Fibroblast of pulmonary artery (primary cell): ENCODE results near the gene COL8A2.

Experiments used
- DNase-seq: peaks from one replicate; pipeline ENCODE4 v3.0.0-alpha.2; 2010; ENCODE audit warnings: low read depth
- H3K4me3 ChIP-seq: replicated peaks from 2 replicates; pipeline ENCODE4 v1.5.1; 2011; ENCODE audit warnings: low read depth, mild to moderate bottlenecking, control low read depth, low read length, moderate library complexity
- TF ChIP-seq, protein P1 (sequence below): IDR thresholded peaks from 2 replicates; pipeline ENCODE4 v1.5.1; 2011; ENCODE audit warnings: mild to moderate bottlenecking, control low read depth, low read length, inconsistent platforms; ENCODE audit errors: missing control alignments

COL8A2 gene

GRCh38 chr1:36091141-36091540 is 33.9 kb downstream of the COL8A2 start:
- TF ChIP-seq, protein P1, sequence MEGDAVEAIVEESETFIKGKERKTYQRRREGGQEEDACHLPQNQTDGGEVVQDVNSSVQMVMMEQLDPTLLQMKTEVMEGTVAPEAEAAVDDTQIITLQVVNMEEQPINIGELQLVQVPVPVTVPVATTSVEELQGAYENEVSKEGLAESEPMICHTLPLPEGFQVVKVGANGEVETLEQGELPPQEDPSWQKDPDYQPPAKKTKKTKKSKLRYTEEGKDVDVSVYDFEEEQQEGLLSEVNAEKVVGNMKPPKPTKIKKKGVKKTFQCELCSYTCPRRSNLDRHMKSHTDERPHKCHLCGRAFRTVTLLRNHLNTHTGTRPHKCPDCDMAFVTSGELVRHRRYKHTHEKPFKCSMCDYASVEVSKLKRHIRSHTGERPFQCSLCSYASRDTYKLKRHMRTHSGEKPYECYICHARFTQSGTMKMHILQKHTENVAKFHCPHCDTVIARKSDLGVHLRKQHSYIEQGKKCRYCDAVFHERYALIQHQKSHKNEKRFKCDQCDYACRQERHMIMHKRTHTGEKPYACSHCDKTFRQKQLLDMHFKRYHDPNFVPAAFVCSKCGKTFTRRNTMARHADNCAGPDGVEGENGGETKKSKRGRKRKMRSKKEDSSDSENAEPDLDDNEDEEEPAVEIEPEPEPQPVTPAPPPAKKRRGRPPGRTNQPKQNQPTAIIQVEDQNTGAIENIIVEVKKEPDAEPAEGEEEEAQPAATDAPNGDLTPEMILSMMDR = no peak
- DNase-seq = no peak
- H3K4me3 ChIP-seq = no peak overlapping the region

DNA sequence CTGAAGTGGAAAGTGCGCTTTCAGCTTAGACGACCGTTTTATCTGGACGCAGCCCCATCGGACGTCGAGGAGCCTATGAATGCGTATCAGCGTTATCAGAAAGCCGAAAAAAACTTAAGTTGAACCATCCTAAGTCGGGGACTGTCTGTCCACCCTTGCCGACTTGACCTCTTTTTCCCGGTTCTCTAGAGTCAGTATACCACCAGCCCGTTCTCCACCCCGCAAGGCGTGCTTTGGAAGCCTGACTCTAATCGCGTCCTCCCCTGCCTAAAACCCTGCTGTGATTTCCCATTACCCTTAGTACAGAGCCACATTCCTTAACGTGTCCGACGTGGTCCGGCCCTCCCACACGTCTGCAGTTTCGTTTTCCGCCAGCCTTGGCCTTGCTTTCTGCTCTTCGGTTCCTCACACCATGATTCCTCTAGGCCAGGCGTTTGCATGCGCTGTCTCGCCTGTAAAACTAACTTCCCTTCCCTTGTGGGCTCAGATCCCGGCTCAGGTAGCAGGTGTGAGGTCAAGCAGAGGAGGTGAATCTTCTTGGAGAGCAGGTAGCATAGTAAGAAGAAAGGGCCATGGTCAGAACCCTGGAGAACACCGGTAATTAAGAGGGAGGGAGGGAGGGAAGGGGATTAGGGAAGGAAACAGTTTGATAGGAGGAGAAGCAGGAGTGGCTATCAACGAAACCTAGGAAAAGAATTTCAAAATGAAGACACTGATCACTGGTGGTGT is 35.5 kb downstream of the COL8A2 start:
- TF ChIP-seq, protein P1 = no peak
- peak; percentile 60 for DNase-seq
- peak overlapping the region; percentile 87 for H3K4me3 ChIP-seq

- DNase-seq = peak; percentile 92
- TF ChIP-seq, protein P1 = peak; percentile 62
Observed at GRCh38 chr1:36088577-36089392, 36.2 kb downstream of the COL8A2 start, which contains the start of gene ADPRS. ADPRS (plus strand) TSS chr1:36088892; CDS start chr1:36088905, 13 bp downstream.

DNA sequence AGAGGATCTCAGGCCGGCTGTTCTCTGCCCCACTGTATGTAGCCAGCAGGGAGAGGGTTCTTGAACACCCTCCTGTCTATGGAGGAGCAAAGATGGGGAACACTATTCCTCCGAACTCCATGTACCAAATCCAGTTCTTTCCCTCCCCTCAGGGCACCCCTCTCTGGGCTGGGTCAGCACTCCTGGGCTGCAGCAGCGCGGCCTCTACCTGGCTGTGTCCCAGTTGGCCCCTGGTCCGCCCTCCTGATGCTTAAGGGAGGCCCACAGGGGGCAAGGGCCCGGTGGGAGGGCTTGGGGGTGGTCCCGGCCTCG is 36.8 kb downstream of the COL8A2 start:
- peak overlapping the region; percentile 87 for H3K4me3 ChIP-seq
- TF ChIP-seq, protein P1 = no peak
- no peak for DNase-seq

More at GRCh38 chr1:36088577-36089392, 36.2 kb downstream of the COL8A2 start, which contains the start of gene ADPRS:
- peak within 1 kb of the TSS; percentile 87 for H3K4me3 ChIP-seq

DNA sequence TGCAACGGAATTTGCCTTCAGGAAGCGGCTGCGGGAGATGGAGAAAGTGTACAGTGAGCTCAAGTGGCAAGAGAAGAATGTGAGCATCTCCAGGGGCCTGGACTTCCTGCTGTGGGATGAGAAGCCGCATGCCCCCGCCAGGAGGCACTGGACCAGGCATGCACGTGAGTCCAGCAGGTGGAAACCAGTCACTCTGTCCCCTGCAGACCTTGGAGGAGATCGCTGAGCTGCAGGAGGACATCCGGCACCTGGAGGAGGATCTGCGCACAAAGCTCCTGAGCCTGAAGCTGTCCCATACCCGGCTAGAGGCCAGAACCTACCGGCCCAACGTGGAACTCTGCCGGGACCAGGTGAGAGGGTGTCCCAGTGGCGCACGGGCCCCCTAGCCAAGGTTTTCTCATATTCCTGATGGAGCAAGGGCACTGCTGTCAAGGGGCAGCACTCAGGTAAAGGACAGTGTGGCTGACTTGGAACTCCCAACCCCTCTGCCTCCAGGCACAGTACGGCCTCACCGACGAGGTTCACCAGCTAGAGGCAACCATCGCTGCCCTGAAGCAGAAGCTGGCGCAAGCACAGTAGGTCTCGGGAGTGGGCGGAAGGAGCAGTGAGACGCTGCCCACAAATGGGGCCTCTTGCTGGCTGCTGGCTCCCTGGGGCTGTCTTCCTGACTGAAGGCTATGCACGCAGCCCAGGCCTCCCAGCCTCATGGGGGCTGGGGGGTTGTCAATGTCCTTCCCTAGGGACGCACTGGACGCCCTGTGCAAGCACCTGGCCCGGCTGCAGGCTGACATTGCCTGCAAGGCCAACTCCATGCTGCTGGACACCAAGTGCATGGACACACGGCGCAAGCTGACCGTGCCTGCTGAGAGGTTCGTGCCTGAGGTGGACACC is 37.5 kb downstream of the COL8A2 start:
- TF ChIP-seq, protein P1 = no peak
- H3K4me3 ChIP-seq = no peak overlapping the region
- no peak for DNase-seq

- TF ChIP-seq, protein P1 = no peak
- H3K4me3 ChIP-seq = no peak overlapping the region
- no peak for DNase-seq
Observed at GRCh38 chr1:36086529-36087232, 38.3 kb downstream of the COL8A2 start.
